ENCODE results near the gene PARPBP. TPM values are rescaled to one million over a fixed set of nuclear protein-coding genes. Genes with fewer than 3 reads are reported as not detected.

PARPBP gene
- total RNA-seq, 2 experiments from 2014 or later: 26.1 to 26.2 TPM

DNA sequence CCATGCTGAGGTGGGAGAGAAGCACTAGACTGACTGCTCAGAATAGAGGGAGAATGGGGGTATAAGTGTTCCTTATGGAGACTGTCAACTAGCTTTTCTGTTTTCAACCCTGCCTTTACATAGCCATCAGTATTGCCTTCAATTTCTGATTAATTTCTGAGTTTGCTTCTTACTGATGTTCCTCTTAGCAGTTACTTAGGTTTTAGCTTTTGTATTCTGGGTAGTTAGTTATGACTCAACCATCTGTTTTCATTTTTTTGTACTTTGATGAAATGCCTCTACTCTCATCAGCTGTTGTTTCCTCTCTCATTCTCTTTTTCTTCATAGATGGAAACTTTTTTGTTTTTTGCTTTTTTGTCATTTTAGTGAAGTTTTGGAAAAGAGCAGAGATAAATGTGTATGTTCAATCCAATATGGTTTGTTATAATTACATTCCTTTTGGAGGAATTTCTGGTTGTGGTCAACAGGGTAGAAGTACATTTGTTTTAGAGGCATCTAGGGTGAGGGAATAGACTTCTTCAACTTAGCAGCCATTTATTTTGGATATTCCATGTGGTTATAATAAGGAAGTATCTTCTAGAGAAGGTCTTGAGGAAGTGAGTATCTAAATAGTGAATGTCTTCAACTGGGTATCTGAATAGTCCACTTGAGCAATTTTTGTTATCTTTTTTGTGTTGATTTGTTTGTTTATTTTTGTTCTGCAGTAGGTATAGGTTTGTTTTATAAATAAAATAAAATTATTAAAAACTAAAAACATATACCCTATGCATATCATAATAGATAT is 48.0 kb downstream of the PARPBP start:
- H3K9me3 Mint-ChIP-seq: no peaks in the 10 kb centered on the region
- no peak for DNase-seq
- peak; percentile 66 for ATAC-seq
- peaks cover 11% of the 10 kb centered on the region for H3K4me1 Mint-ChIP-seq (ENCODE audit: low read depth)
- TF ChIP-seq, protein P1, sequence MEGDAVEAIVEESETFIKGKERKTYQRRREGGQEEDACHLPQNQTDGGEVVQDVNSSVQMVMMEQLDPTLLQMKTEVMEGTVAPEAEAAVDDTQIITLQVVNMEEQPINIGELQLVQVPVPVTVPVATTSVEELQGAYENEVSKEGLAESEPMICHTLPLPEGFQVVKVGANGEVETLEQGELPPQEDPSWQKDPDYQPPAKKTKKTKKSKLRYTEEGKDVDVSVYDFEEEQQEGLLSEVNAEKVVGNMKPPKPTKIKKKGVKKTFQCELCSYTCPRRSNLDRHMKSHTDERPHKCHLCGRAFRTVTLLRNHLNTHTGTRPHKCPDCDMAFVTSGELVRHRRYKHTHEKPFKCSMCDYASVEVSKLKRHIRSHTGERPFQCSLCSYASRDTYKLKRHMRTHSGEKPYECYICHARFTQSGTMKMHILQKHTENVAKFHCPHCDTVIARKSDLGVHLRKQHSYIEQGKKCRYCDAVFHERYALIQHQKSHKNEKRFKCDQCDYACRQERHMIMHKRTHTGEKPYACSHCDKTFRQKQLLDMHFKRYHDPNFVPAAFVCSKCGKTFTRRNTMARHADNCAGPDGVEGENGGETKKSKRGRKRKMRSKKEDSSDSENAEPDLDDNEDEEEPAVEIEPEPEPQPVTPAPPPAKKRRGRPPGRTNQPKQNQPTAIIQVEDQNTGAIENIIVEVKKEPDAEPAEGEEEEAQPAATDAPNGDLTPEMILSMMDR (IDR thresholded peaks at IDR 0.05): no peak
- POLR2A ChIA-PET: interaction anchor here (1.5 kb wide), 1 partner anchor 48 kb away, joined by 3 read pairs; no protein-coding TSS in a partner anchor
- no peak overlapping the region for H3K4me3 Mint-ChIP-seq
- no peaks in the 10 kb centered on the region for H3K27me3 Mint-ChIP-seq
- H3K27ac Mint-ChIP-seq: peak overlapping the region; percentile 58
- CTCF ChIA-PET: interaction anchor here (2.7 to 2.8 kb wide), 2 partner anchors 11 to 21 kb away, joined by 10 to 13 read pairs; no protein-coding TSS in a partner anchor
- intact Hi-C loops (cut with micrococcal nuclease): no loop called here
- H3K36me3 Mint-ChIP-seq (ENCODE audit: low read depth): peaks cover 12% of the 10 kb centered on the region

DNA sequence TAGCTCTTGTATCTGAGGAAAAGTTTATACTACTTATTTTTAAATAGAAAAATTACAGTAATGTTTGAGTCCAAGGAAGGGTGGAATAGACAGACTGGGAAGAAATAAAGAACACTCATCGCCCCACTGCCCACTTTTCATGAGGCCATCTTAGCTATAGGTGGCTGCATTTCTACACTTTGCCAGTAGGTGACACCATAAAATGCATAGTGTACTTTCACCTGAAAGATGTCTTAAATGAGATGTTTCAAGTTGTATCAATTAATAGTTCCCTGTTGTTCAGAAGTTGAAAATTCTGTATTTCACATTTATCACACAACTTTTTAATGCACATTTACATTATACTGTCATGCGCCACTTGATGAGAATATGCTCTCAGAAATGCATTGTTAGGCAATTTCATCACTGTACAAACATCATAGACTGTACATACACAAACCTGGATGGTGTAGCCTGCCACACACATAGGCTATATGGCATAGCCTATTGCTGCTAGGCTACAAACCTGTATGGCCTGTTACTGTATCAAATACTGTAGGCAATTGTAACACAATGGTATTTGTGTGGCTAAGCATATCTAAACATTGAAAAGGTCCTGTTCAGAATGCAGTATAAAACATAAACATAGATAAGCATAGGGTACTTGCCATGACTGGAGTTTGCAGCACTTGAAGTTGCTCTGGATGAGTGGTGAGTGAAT is 50.1 kb downstream of the PARPBP start:
- Mint-ChIP-seq H3K4me1 (ENCODE audit: low read depth) (peaks cover 11% of the 10 kb centered on the region), H3K9me3 (no peaks in the 10 kb centered on the region), H3K27me3 (no peaks in the 10 kb centered on the region), H3K36me3 (ENCODE audit: low read depth) (peaks cover 7% of the 10 kb centered on the region), H3K4me3 (no peak overlapping the region), H3K27ac (no peak overlapping the region)
- TF ChIP-seq, protein P1 (IDR thresholded peaks at IDR 0.05): peak; percentile 69
- intact Hi-C loops (cut with micrococcal nuclease): loop anchor here (10.0 kb wide), 1 partner anchor 315 kb away; the partner anchor contains the start of gene IGF1
- CTCF ChIA-PET: interaction anchor here (0.7 to 2.8 kb wide), 18 partner anchors 9 to 641 kb away, joined by 3 to 13 read pairs (median 4); no protein-coding TSS in a partner anchor
- POLR2A ChIA-PET: no interaction called here
- ATAC-seq (peak; percentile 82), DNase-seq (peak; percentile 26)

DNA sequence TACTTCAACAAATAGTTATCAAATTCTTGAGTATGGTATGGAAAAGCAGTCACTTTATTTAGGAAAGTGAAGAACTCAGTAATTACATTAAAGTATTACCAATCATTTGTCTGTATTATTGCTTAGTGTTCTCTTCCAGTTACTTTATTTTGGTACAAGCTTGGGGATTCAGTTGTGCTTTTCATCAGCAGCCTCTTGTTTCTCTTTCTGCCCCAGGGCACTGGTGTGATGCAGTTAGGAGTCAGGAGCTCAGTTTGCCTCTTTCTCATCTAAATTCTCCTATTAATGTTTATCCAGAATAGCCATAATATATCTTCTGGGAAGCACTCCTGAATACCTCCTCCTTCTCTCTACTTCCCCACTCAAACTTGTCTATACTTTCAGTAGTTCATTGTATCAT is 52.0 kb downstream of the PARPBP start:
- Mint-ChIP-seq H3K4me3 (no peak overlapping the region), H3K9me3 (no peaks in the 10 kb centered on the region), H3K36me3 (ENCODE audit: low read depth) (peaks cover 6% of the 10 kb centered on the region), H3K4me1 (ENCODE audit: low read depth) (peaks cover 11% of the 10 kb centered on the region), H3K27me3 (no peaks in the 10 kb centered on the region), H3K27ac (no peak overlapping the region)
- ChIA-PET POLR2A (no interaction called here), CTCF (no interaction called here)
- TF ChIP-seq, protein P1 (IDR thresholded peaks at IDR 0.05): no peak
- intact Hi-C loops (cut with micrococcal nuclease): loop anchor here (10.0 kb wide), 1 partner anchor 313 kb away; the partner anchor contains the start of gene IGF1
- ATAC-seq (no peak), DNase-seq (no peak)

DNA sequence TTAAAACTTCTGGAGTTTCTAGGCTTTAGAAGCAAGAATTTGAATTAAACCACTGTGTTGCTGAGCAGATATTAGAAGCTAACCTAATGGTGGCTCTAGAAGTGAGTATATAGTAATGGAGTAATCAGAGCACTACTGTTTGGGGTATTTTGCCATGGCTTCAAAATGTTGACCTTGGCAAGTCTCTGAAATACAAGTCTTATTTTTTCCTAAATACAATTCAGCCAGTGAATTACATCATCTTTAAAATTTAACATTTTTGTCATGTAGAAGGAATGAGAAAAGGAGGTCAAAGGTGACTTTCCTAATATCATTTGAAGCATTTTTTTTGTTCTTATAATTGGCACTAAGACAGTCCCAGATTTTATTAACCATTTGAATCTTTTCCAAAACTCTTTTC is 52.5 kb downstream of the PARPBP start:
- Mint-ChIP-seq H3K27me3 (no peaks in the 10 kb centered on the region), H3K4me1 (ENCODE audit: low read depth) (peaks cover 9% of the 10 kb centered on the region), H3K4me3 (no peak overlapping the region), H3K36me3 (ENCODE audit: low read depth) (peaks cover 5% of the 10 kb centered on the region), H3K27ac (no peak overlapping the region), H3K9me3 (no peaks in the 10 kb centered on the region)
- TF ChIP-seq, protein P1 (IDR thresholded peaks at IDR 0.05): no peak
- intact Hi-C loops (cut with micrococcal nuclease): loop anchor here (10.0 kb wide), 1 partner anchor 312 kb away; the partner anchor contains the start of gene IGF1
- POLR2A ChIA-PET: no interaction called here
- DNase-seq: no peak
- CTCF ChIA-PET: no interaction called here
- ATAC-seq: no peak
